HCT116 (cell line): ENCODE results near the gene ALK. TPM values are rescaled to one million over a fixed set of nuclear protein-coding genes. Genes with fewer than 3 reads are reported as not detected.

Experiments
- ATAC-seq: fragments of 200-7000 bp; cut with Tn5 transposase; 2 replicates; pipeline ENCODE4 v1.9.1; 2020; ENCODE audit warnings: mild to moderate bottlenecking, moderate library complexity
- BruUV-seq: library from RNA; stranded (reverse); fragments of 400-500 nt; replicated peaks from 2 replicates; lab custom pipeline; 2021; lab: Mats Ljungman, UMichigan
- CTCF ChIA-PET: fragments of 300-600 bp; sonication (Branson Sonifier 250); formaldehyde crosslinking; loops from one replicate; lab custom pipeline; 2021; ENCODE audit warnings: antibody characterized with exemption; lab: Charles Lee
- POLR2A ChIA-PET: fragments of 300-600, 350-600 bp; sonication (Branson Sonifier 250); formaldehyde crosslinking; loops from one replicate; lab custom pipeline; 2021; ENCODE audit warnings: antibody characterized with exemption; lab: Charles Lee
- RAD21 ChIA-PET, 2 experiments: fragments of 300-600 bp; sonication (Branson Sonifier 250); formaldehyde crosslinking; loops; one replicate each; lab custom pipeline; 2023; ENCODE audit warnings: low total read pairs in 2 of 2; ENCODE audit not compliant: uncharacterized antibody in 2 of 2, unreplicated experiment in 2 of 2, low non-redundant PET in 1 of 2; lab: Charles Lee
- DNase-seq: peaks from one replicate; pipeline ENCODE4 v3.0.0-alpha.2; 2010; ENCODE audit warnings: low read depth, low spot score
- H2AFZ ChIP-seq: fragments of 200-600 bp; shearing (Covaris generic), sonication (generic); 2 replicates; pipeline ENCODE4 v1.6.1; 2017; ENCODE audit warnings: low read depth, mixed run types, mixed read lengths, antibody characterized with exemption, low read length; ENCODE audit not compliant: poor library complexity, severe bottlenecking
- H3K27ac ChIP-seq: 2 replicates; pipeline ENCODE4 v1.5.1; 2012; ENCODE audit warnings: low read depth, low read length
- H3K27me3 ChIP-seq: fragments of 200-600 bp; sonication (generic); 2 replicates; pipeline ENCODE4 v1.6.1; 2016; ENCODE audit warnings: mixed run types, low read length, mixed read lengths; ENCODE audit not compliant: insufficient read depth
- H3K36me3 ChIP-seq, 2 experiments: fragments of 200-500 bp in 1 of 2; fragments of 200-600 bp in 1 of 2; sonication (Bioruptor generic) in 1 of 2; sonication (generic) in 1 of 2; 2 replicates each; pipeline versions ENCODE4 v1.5.1 to v1.6.1; 2014 to 2016; ENCODE audit warnings: low read length in 2 of 2, inconsistent platforms in 1 of 2, mixed read lengths in 1 of 2, mixed run types in 1 of 2; ENCODE audit not compliant: insufficient read depth in 2 of 2, control insufficient read depth in 1 of 2
- H3K4me1 ChIP-seq, 2 experiments: fragments of 200-600 bp in 1 of 2; sonication (generic) in 1 of 2; 2 replicates each; pipeline versions ENCODE4 v1.5.1 to v1.6.1; 2012 to 2017; ENCODE audit warnings: low read length in 2 of 2, inconsistent platforms in 1 of 2, mild to moderate bottlenecking in 1 of 2, mixed read lengths in 1 of 2, mixed run types in 1 of 2, moderate library complexity in 1 of 2; ENCODE audit not compliant: insufficient read depth in 2 of 2, control insufficient read depth in 1 of 2
- H3K4me2 ChIP-seq: fragments of 200-600 bp; sonication (generic); 2 replicates; pipeline ENCODE4 v1.6.1; 2017; ENCODE audit warnings: mixed run types, low read length, mixed read lengths
- H3K4me3 ChIP-seq, 2 experiments: fragments of 200-600 bp in 1 of 2; sonication (generic) in 1 of 2; replicated peaks in 1 of 2; 2 replicates each; pipeline ENCODE4 v1.5.1; 2011 to 2016; ENCODE audit warnings: low read length in 2 of 2, control low read depth in 1 of 2, low read depth in 1 of 2, mild to moderate bottlenecking in 1 of 2, mixed read lengths in 1 of 2, mixed run types in 1 of 2
- H3K79me2 ChIP-seq: fragments of 200-600 bp; sonication (generic); 2 replicates; pipeline ENCODE4 v1.6.1; 2017; ENCODE audit warnings: mild to moderate bottlenecking, mixed run types, low read length, moderate library complexity, mixed read lengths; ENCODE audit not compliant: insufficient read depth
- H3K9ac ChIP-seq: fragments of 200-600 bp; sonication (generic); 2 replicates; pipeline ENCODE4 v1.6.1; 2016; ENCODE audit warnings: low read length, mixed read lengths
- H3K9me2 ChIP-seq: fragments of 200-600 bp; sonication (generic), shearing (Covaris generic); 2 replicates; pipeline ENCODE4 v1.6.1; 2017; ENCODE audit warnings: mixed run types, mild to moderate bottlenecking, moderate library complexity; ENCODE audit not compliant: insufficient read depth
- H3K9me3 ChIP-seq, 2 experiments: fragments of 200-500 bp in 1 of 2; fragments of 200-600 bp in 1 of 2; sonication (Bioruptor generic) in 1 of 2; sonication (generic) in 1 of 2; 2 replicates each; pipeline ENCODE4 v1.6.1; 2014 to 2017; ENCODE audit warnings: low read length in 2 of 2, mixed read lengths in 2 of 2, inconsistent platforms in 1 of 2, low read depth in 1 of 2, mild to moderate bottlenecking in 1 of 2, mixed run types in 1 of 2, moderate library complexity in 1 of 2; ENCODE audit not compliant: control insufficient read depth in 1 of 2, insufficient read depth in 1 of 2
- H4K20me1 ChIP-seq: fragments of 200-600 bp; sonication (generic), shearing (Covaris generic); 2 replicates; pipeline ENCODE4 v1.6.1; 2017; ENCODE audit warnings: mixed run types, mild to moderate bottlenecking, moderate library complexity; ENCODE audit not compliant: insufficient read depth
- EZH2 ChIP-seq: fragments of 200-600 bp; sonication (generic); IDR thresholded peaks from 2 replicates; pipeline ENCODE4 v1.6.1; 2017; ENCODE audit warnings: antibody characterized with exemption, mixed run types
- EZH2phosphoT487 ChIP-seq: fragments of 200-600 bp; IDR thresholded peaks from 2 replicates; pipeline ENCODE4 v1.6.1; 2018; ENCODE audit warnings: antibody characterized with exemption, borderline replicate concordance
- FOSL1 ChIP-seq: IDR thresholded peaks from 2 replicates; pipeline ENCODE4 v1.6.1; 2012; ENCODE audit warnings: low read depth
- JUND ChIP-seq: IDR thresholded peaks from 2 replicates; pipeline ENCODE4 v1.6.1; 2012
- POLR2AphosphoS5 ChIP-seq: IDR thresholded peaks from 2 replicates; pipeline ENCODE4 v1.6.1; 2011; ENCODE audit warnings: mild to moderate bottlenecking, low read depth, low read length, moderate library complexity
- RAD21 ChIP-seq: IDR thresholded peaks from 2 replicates; pipeline ENCODE4 v1.6.1; 2012; ENCODE audit warnings: low read depth, mild to moderate bottlenecking
- SIN3A ChIP-seq: IDR thresholded peaks from 2 replicates; pipeline ENCODE4 v1.6.1; 2012; ENCODE audit warnings: low read depth
- SRF ChIP-seq: IDR thresholded peaks from 2 replicates; pipeline ENCODE4 v1.6.1; 2012; ENCODE audit warnings: low read depth
- TCF7L2 ChIP-seq: IDR thresholded peaks from 2 replicates; pipeline ENCODE4 v1.7.0; 2011; ENCODE audit warnings: borderline replicate concordance, inconsistent platforms; ENCODE audit not compliant: insufficient read depth, insufficient read length; ENCODE audit errors: extremely low read depth
- YY1 ChIP-seq: IDR thresholded peaks from 2 replicates; pipeline ENCODE4 v1.6.1; 2011; ENCODE audit warnings: low read length, low read depth, moderate library complexity, mild to moderate bottlenecking; ENCODE audit not compliant: insufficient replicate concordance; ENCODE audit errors: extremely low read depth
- ZBTB33 ChIP-seq: IDR thresholded peaks from 2 replicates; pipeline ENCODE4 v1.6.1; 2011; ENCODE audit warnings: mild to moderate bottlenecking, low read length, moderate library complexity; ENCODE audit not compliant: insufficient replicate concordance; ENCODE audit errors: extremely low read depth
- intact Hi-C: fragments of 100-400 bp; cut with micrococcal nuclease; formaldehyde crosslinking; loops from 2 replicates; pipeline ENCODE4 v1.10.0; 2022
- total RNA-seq: library from RNA; stranded (reverse); gene quantifications from one replicate; pipeline ENCODE4 v1.2.1, GENCODE V29; 2021; ENCODE audit not compliant: unreplicated experiment
- TF ChIP-seq, protein P1 (sequence below): IDR thresholded peaks from 2 replicates; pipeline ENCODE4 v1.6.1; 2012
- TF ChIP-seq, protein P2 (sequence below), 3 experiments: fragments of 200-600 bp in 1 of 3; sonication (generic) in 1 of 3; IDR thresholded peaks in 2 of 3; conservative IDR thresholded peaks in 1 of 3; 2 replicates each; pipeline ENCODE4 v1.5.1; 2012 to 2017; ENCODE audit warnings: low read depth in 2 of 3, low read length in 2 of 3, antibody characterized with exemption in 1 of 3, borderline replicate concordance in 1 of 3, control low read depth in 1 of 3, mild to moderate bottlenecking in 1 of 3, mixed read lengths in 1 of 3, mixed run types in 1 of 3, moderate library complexity in 1 of 3; ENCODE audit not compliant: insufficient read depth in 1 of 3

The ALK gene
- total RNA-seq, 1 experiment from 2014 or later, result not detected

DNA sequence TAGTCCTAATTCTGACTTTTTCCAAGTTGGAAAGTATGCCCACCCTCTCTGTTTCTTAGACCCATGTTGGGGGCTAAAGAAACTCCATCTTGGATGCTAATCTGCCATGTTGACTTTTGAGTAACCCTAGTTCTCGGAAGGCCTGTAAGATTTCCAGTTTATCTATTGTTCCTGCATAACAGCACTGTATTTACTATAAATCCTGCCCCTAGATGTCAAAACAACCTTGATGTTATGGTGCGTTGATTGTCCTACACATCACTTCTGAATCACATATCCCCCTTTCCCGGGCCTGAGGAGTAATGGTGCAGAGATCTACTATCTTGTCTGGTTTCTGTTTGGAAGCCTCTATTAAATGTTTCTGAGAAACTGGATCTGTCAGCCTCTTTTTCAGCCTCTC is 116.7 kb downstream of the ALK start:
- no peak overlapping the region for H2AFZ ChIP-seq
- no peak for DNase-seq
- ChIA-PET CTCF (no interaction called here), POLR2A (no interaction called here)
- H3K9me2 ChIP-seq, result no peaks in the 10 kb centered on the region
- no TSS peak for BruUV-seq
- TF ChIP-seq POLR2AphosphoS5 (no peak), JUND (no peak), SIN3A (no peak), ZBTB33 (no peak)
- TF ChIP-seq, all 23 proteins: peak for 0
- Histone ChIP-seq H3K27me3 (peaks cover 60% of the 10 kb centered on the region; the same call in 1 of the 2 replicates), H3K36me3 (no peaks in the 10 kb centered on the region), H4K20me1 (no peaks in the 10 kb centered on the region), H3K79me2 (no peaks in the 10 kb centered on the region), H3K9me3 (no peaks in the 10 kb centered on the region), H3K4me1 (no peaks in the 10 kb centered on the region), H3K9ac (no peak overlapping the region), H3K4me2 (no peak overlapping the region), H3K27ac (no peak overlapping the region), H3K4me3 (no peak overlapping the region)
- RAD21 ChIA-PET, result no interaction called here
- ATAC-seq, result no peak
- intact Hi-C loops, result no loop called here

DNA sequence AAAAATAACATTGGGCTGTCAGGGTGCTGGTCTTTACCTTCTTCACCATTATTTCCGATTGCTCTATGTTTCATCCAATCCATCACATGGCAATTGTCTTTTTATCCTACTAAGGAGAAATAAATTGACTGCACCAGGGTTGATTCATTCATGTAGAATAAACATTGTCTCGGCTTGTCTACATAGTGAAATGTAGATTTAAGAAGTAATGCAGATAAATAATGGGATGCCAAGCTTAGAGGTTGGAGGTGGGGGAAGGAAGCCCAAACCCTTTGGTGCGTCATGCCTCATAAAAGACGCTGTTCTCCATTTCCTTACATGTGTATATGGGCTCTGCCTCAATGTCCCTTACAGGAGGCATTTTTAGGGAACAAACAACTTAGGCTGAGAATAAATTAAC is 117.8 kb downstream of the ALK start:
- Histone ChIP-seq H3K79me2 (no peaks in the 10 kb centered on the region), H3K9me3 (no peaks in the 10 kb centered on the region), H3K4me1 (no peaks in the 10 kb centered on the region), H2AFZ (no peak overlapping the region), H3K9ac (no peak overlapping the region), H3K27ac (no peak overlapping the region), H3K36me3 (no peaks in the 10 kb centered on the region), H3K4me3 (no peak overlapping the region), H3K27me3 (peaks cover 61% of the 10 kb centered on the region; the same call in 1 of the 2 replicates), H3K4me2 (no peak overlapping the region), H3K9me2 (no peaks in the 10 kb centered on the region), H4K20me1 (no peaks in the 10 kb centered on the region)
- DNase-seq (no peak), ATAC-seq (no peak)
- RAD21 ChIA-PET, result no interaction called here
- intact Hi-C loops, result no loop called here
- POLR2A ChIA-PET, result no interaction called here
- CTCF ChIA-PET, result no interaction called here
- BruUV-seq, result no TSS peak
- TF ChIP-seq EZH2phosphoT487, result no peak
- TF ChIP-seq, protein P1, sequence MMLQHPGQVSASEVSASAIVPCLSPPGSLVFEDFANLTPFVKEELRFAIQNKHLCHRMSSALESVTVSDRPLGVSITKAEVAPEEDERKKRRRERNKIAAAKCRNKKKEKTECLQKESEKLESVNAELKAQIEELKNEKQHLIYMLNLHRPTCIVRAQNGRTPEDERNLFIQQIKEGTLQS, result no peak
- no peak for TF ChIP-seq FOSL1
- TF ChIP-seq EZH2, result no peak
- no peak for TF ChIP-seq SIN3A
- no peak for TF ChIP-seq TCF7L2
- TF ChIP-seq ZBTB33, result no peak
- no peak for TF ChIP-seq RAD21
- no peak for TF ChIP-seq YY1
- TF ChIP-seq, protein P2, sequence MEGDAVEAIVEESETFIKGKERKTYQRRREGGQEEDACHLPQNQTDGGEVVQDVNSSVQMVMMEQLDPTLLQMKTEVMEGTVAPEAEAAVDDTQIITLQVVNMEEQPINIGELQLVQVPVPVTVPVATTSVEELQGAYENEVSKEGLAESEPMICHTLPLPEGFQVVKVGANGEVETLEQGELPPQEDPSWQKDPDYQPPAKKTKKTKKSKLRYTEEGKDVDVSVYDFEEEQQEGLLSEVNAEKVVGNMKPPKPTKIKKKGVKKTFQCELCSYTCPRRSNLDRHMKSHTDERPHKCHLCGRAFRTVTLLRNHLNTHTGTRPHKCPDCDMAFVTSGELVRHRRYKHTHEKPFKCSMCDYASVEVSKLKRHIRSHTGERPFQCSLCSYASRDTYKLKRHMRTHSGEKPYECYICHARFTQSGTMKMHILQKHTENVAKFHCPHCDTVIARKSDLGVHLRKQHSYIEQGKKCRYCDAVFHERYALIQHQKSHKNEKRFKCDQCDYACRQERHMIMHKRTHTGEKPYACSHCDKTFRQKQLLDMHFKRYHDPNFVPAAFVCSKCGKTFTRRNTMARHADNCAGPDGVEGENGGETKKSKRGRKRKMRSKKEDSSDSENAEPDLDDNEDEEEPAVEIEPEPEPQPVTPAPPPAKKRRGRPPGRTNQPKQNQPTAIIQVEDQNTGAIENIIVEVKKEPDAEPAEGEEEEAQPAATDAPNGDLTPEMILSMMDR (IDR thresholded peaks at IDR 0.05 in 2 of 3, conservative IDR thresholded peaks at IDR 0.05 in 1 of 3; ENCODE audit: borderline replicate concordance in 1 of 3, insufficient read depth in 1 of 3, low read depth in 2 of 3, low read length in 2 of 3), result no peak
- no peak for TF ChIP-seq SRF
